Measurements from ENCODE around the gene BPIFB6.

BPIFB6 gene

DNA sequence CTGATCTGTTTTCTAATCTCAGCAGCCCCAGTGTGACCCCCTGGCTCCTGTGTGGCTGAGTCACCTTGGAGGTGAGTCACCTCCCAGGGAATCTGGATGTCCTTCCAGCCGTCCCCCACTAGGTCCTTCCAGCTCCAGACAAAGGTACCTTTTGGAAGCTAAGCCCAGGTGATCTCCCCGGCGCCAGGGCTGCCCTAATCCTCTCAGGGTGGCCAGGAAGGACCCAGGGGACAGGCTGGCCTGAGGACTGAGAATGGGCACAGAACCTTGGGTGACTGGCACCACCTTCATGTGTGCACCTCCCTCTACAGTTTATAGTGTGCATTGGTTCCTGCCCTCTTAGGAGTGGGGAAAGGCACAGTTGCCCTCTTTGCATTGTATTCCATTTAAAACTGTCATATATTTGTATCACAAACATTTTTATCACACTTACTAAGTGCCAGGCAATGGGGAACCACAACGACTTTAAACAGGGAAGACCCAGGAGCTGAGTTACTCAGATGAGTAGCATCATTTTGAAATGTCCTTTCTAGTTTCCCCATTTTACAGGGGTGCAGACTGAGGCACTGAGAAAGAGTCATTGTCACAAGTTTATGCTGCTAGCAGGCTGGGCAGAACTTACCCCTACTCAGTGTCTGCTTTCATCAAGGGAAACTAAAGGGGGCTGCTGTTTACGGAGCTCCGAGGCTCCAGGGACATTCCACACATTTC lies 45.4 kb downstream of the BPIFB6 start:
- Histone ChIP-seq H3K4me1 (ENCODE audit: control insufficient read depth, low read length) (no peaks in the 10 kb centered on the region), H3K9me2 (replicated peaks; ENCODE audit: control insufficient read depth, low read length) (no peaks in the 10 kb centered on the region), H3K4me3 (ENCODE audit: low read length) (no peak overlapping the region), H3K9me3 (ENCODE audit: control insufficient read depth, insufficient read depth, low read length) (no peaks in the 10 kb centered on the region), H4K20me1 (ENCODE audit: control insufficient read depth, insufficient read depth, low read depth, low read length) (no peaks in the 10 kb centered on the region), H3K27me3 (ENCODE audit: control insufficient read depth, low read length) (no peaks in the 10 kb centered on the region; the same call in 1 of the 2 replicates), H3K36me3 (ENCODE audit: control insufficient read depth, low read length) (no peaks in the 10 kb centered on the region), H3K4me2 (ENCODE audit: low read length) (no peak overlapping the region), H3K27ac (ENCODE audit: low read depth, low read length) (no peak overlapping the region), H3F3A (ENCODE audit: control insufficient read depth, insufficient read depth) (no peaks in the 10 kb centered on the region), H3K79me2 (ENCODE audit: control insufficient read depth, low read length) (no peaks in the 10 kb centered on the region)
- TF ChIP-seq, protein P1, sequence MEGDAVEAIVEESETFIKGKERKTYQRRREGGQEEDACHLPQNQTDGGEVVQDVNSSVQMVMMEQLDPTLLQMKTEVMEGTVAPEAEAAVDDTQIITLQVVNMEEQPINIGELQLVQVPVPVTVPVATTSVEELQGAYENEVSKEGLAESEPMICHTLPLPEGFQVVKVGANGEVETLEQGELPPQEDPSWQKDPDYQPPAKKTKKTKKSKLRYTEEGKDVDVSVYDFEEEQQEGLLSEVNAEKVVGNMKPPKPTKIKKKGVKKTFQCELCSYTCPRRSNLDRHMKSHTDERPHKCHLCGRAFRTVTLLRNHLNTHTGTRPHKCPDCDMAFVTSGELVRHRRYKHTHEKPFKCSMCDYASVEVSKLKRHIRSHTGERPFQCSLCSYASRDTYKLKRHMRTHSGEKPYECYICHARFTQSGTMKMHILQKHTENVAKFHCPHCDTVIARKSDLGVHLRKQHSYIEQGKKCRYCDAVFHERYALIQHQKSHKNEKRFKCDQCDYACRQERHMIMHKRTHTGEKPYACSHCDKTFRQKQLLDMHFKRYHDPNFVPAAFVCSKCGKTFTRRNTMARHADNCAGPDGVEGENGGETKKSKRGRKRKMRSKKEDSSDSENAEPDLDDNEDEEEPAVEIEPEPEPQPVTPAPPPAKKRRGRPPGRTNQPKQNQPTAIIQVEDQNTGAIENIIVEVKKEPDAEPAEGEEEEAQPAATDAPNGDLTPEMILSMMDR (IDR thresholded peaks at IDR 0.05; ENCODE audit: low read depth, low read length, poor library complexity, severe bottlenecking), result peak; percentile 65
- TF ChIP-seq EZH2phosphoT487 (IDR thresholded peaks at IDR 0.05; ENCODE audit: borderline replicate concordance, low read length), result no peak

DNA sequence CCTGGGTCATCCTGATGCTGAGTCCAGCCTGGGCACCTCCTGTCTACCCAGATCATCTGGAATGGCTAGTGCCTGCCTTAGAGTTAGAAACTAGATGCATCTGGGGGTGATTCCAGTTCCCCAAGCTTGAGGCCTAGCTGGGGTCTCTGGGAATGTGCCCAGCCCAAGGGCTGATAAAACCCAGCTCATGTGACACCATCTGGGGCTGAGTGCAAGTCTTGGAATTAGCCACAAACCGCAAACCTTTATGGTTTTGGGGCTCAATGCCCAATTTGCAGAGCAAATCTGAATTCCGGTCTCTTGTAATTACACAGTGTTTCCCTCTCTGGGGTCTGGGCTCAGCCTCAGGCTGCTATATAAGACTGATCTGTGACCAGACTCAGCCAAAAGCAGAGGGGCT lies 47.8 kb downstream of the BPIFB6 start, which contains the start of gene BPIFB4:
BPIFB4 (plus strand) TSS at position 385 of the 400 bp plus-strand sequence. CDS start 1,884 bp downstream, outside the sequence.
- H3K27me3 ChIP-seq (ENCODE audit: control insufficient read depth, low read length), result no peaks in the 10 kb centered on the region; the same call in 1 of the 2 replicates
- H3K4me2 ChIP-seq (ENCODE audit: low read length), result no peak within 1 kb of the TSS
- no peaks in the 10 kb centered on the region for H3K36me3 ChIP-seq (ENCODE audit: control insufficient read depth, low read length)
- no peak within 1 kb of the TSS for H3K4me3 ChIP-seq (ENCODE audit: low read length)
- no peaks in the 10 kb centered on the region for H3K4me1 ChIP-seq (ENCODE audit: control insufficient read depth, low read length)
- H4K20me1 ChIP-seq (ENCODE audit: control insufficient read depth, insufficient read depth, low read depth, low read length), result no peaks in the 10 kb centered on the region
- no peaks in the 10 kb centered on the region for H3K9me3 ChIP-seq (ENCODE audit: control insufficient read depth, insufficient read depth, low read length)
- no peaks in the 10 kb centered on the region for H3K79me2 ChIP-seq (ENCODE audit: control insufficient read depth, low read length)
- H3K27ac ChIP-seq (ENCODE audit: low read depth, low read length), result no peak within 1 kb of the TSS
- TF ChIP-seq EZH2phosphoT487 (IDR thresholded peaks at IDR 0.05; ENCODE audit: borderline replicate concordance, low read length), result no peak
- no peaks in the 10 kb centered on the region for H3F3A ChIP-seq (ENCODE audit: control insufficient read depth, insufficient read depth)
- H3K9me2 ChIP-seq (replicated peaks; ENCODE audit: control insufficient read depth, low read length), result no peaks in the 10 kb centered on the region

DNA sequence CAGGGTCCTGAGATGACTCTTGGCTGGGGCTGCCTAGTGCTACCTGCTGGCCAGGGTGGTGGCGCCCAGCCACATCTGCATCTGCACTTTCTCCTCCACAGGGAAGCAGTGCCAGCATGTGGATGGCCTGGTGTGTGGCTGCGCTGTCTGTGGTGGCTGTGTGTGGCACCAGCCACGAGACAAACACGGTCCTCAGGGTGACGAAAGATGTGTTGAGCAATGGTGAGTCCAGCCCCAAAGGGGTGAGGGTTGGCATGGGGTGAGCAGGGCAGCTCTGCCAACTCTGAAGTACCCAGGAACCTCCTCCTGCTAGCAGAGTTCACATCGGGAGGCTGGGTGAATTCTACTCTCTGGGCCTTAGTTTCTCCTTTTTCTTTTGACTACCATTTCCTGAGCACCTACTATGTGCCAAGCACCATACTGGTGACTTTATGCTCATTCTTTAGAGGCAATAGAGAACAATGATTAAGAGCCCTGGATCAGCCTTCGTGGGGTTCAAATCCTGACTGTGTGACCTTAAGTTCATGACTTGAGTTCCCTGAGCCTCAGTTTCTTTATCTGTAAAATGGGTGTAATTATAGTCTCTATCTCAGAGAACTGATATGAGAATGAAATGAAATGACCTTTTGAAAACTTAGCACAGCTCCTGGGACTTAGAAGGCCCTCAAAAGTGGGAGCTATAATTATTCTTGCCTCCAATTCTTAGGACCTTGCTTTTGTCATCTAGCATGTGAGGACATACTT lies 50.1 kb downstream of the BPIFB6 start:
- Histone ChIP-seq H3K27me3 (ENCODE audit: control insufficient read depth, low read length) (no peaks in the 10 kb centered on the region), H3F3A (ENCODE audit: control insufficient read depth, insufficient read depth) (no peaks in the 10 kb centered on the region), H3K4me2 (ENCODE audit: low read length) (no peak overlapping the region), H3K79me2 (ENCODE audit: control insufficient read depth, low read length) (no peaks in the 10 kb centered on the region), H3K4me1 (ENCODE audit: control insufficient read depth, low read length) (no peaks in the 10 kb centered on the region), H3K27ac (ENCODE audit: low read depth, low read length) (no peak overlapping the region), H4K20me1 (ENCODE audit: control insufficient read depth, insufficient read depth, low read depth, low read length) (no peaks in the 10 kb centered on the region), H3K4me3 (ENCODE audit: low read length) (no peak overlapping the region), H3K36me3 (ENCODE audit: control insufficient read depth, low read length) (no peaks in the 10 kb centered on the region), H3K9me2 (replicated peaks; ENCODE audit: control insufficient read depth, low read length) (no peaks in the 10 kb centered on the region), H3K9me3 (ENCODE audit: control insufficient read depth, insufficient read depth, low read length) (no peaks in the 10 kb centered on the region)
- TF ChIP-seq, protein P1 (IDR thresholded peaks at IDR 0.05; ENCODE audit: low read depth, low read length, poor library complexity, severe bottlenecking), result no peak
- TF ChIP-seq EZH2phosphoT487 (IDR thresholded peaks at IDR 0.05; ENCODE audit: borderline replicate concordance, low read length), result no peak

DNA sequence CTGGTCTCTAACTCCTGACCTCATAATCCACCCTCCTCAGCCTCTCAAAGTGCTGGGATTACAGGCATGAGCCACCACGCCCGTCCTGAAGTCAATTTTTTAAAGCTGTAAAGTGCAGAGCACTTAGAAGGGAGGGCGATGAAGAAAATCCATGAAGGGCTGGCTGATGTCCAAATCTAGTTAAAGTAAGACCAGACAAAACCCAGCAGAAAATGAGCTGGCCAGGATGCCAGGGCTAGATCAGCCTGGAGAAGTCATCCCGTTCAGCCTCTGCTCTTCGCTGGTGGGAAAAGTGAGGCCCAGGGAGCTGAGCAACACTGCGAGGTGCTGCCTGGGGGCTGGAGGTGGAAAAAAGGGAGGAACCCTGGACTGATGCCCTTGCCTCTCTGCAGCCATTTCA lies 51.1 kb downstream of the BPIFB6 start:
- TF ChIP-seq EZH2phosphoT487 (IDR thresholded peaks at IDR 0.05; ENCODE audit: borderline replicate concordance, low read length), result no peak
- TF ChIP-seq, protein P1 (IDR thresholded peaks at IDR 0.05; ENCODE audit: low read depth, low read length, poor library complexity, severe bottlenecking), result no peak
- Histone ChIP-seq H3K4me1 (ENCODE audit: control insufficient read depth, low read length) (no peaks in the 10 kb centered on the region), H3K4me2 (ENCODE audit: low read length) (no peak overlapping the region), H3K27me3 (ENCODE audit: control insufficient read depth, low read length) (no peaks in the 10 kb centered on the region), H3K79me2 (ENCODE audit: control insufficient read depth, low read length) (no peaks in the 10 kb centered on the region), H3F3A (ENCODE audit: control insufficient read depth, insufficient read depth) (no peaks in the 10 kb centered on the region), H4K20me1 (ENCODE audit: control insufficient read depth, insufficient read depth, low read depth, low read length) (no peaks in the 10 kb centered on the region), H3K4me3 (ENCODE audit: low read length) (no peak overlapping the region), H3K9me2 (replicated peaks; ENCODE audit: control insufficient read depth, low read length) (no peaks in the 10 kb centered on the region), H3K9me3 (ENCODE audit: control insufficient read depth, insufficient read depth, low read length) (no peaks in the 10 kb centered on the region), H3K36me3 (ENCODE audit: control insufficient read depth, low read length) (no peaks in the 10 kb centered on the region), H3K27ac (ENCODE audit: low read depth, low read length) (no peak overlapping the region)

All from DOHH2 (cell line).